GM21825 (cell line): ENCODE results near the gene ARL6IP4.
"Not testable (repeated sequence)": the region's sequence is repeated elsewhere in the genome, so short reads cannot be mapped to it uniquely, and the experiment has no call there.

ENCODE experiments used
- ATAC-seq: cut with Tn5 transposase; IDR thresholded peaks from one replicate; pipeline ENCODE4 v1.9.1; 2021; ENCODE audit warnings: mild to moderate bottlenecking, moderate library complexity; ENCODE audit not compliant: unreplicated experiment

The ARL6IP4 gene

DNA sequence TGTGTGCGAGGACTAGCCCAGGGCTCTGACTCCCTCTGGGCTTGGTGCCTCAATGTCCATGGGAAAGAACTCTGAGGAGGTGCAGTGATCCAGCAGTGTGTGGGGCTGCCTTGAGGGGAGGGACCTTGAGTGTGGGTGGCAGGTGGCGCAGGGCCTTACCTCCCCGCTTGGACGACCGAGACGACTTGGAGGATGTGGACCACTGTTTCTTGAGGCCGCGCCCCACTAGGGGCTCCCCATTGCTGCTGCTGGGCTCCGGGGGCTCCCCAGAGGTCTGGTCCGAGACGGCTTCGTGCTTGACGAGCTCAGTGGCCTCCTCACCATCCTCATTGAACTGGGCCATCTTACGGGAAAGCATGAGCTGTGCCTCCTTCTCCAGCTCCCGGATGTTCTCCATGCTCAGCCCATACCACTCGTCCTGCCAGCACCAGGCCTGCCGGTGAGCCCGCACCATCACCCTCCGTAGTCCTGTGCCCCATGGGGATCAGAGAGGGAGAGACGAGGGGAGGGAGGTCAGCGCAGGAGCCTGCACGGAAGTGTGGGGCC lies 24.7 kb downstream of the ARL6IP4 start:
- ATAC-seq = no peak

DNA sequence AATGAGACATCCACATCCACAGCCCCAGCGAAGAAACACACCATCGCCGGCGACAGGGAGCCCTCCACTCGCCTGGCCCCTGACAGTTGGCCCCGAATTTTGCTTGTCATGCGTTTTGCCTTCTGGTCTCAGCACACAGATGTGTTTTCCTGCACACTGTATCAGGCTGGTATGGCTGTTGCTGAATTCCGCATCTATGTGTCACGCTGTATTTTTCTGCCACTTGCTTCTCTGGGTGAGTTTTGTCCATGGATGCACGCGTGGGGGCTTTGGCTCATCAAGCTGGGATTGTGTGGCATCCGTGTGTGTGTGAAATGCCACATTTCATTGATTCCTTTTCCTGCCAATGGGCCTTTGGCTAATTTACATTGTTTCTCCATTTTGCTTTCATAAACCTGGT lies 26.5 kb downstream of the ARL6IP4 start:
- no peak for ATAC-seq

GRCh38 chr12:123010110-123010509 lies 29.6 kb downstream of the ARL6IP4 start:
- ATAC-seq = no peak

- no peak for ATAC-seq
These were observed 30.2 kb downstream of the ARL6IP4 start for GRCh38 chr12:123010681-123011080.

DNA sequence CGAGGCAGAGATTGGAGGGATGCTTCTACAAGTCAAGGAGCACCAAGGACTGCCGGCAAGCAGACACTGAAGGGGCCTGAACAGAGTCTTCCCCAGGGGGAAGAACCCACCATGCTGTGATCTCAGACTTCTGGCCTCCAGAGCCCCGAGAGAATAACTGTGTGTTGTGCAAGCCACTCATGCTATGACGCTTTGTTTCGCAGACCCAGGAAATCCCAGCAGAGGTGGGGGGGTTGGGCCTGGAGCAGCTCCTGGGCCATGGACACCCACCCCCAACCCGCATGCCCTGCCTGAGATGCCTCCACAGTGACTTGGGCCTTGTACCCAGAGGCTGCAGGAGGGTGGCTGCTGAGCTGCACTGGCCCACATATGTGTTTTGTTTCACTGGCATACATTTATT lies 31.2 kb downstream of the ARL6IP4 start:
- no peak for ATAC-seq

DNA sequence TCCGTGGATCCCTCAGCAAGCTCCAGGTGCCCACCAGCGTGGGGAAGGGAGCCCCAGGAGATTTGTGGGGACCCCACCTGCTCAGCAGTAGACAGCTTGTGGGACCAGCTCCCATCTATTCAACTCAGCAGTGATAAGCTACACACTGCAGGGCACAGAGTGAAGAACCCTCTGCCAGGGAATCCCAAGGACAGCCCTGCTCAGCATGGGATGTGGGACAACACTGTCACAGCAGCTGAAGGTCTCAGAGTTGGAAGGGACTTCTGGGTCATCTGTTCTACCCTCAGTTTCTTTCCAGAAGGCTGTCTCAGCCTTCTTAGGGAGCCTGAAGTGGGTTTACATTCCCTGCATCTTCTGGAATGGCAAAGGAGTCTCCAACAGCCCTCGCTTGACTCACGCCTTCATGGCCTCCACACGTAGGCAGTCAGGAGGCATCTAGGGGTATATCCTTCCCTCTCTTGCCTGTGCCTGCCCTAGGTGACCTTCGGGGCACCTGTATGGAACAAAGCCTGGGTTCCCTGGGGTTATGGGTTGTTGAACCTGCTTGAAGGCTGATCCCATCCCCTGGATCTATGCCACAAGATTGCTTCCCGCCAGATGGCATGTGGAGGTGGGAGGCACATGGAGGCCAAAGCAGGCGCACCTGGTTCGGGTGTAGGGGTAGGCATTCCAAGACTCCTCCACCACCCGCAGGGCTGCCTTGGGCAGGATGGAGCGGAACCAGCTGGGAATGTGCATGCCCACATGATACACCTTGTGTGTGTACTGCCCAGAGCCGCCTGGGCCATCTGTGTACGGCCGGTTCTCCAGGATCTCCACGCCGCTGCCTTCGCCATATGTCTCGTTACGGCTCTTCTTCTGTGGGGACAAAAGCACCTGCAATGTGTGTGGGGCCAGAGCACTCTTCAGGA lies 33.0 kb downstream of the ARL6IP4 start:
- no peak for ATAC-seq

DNA sequence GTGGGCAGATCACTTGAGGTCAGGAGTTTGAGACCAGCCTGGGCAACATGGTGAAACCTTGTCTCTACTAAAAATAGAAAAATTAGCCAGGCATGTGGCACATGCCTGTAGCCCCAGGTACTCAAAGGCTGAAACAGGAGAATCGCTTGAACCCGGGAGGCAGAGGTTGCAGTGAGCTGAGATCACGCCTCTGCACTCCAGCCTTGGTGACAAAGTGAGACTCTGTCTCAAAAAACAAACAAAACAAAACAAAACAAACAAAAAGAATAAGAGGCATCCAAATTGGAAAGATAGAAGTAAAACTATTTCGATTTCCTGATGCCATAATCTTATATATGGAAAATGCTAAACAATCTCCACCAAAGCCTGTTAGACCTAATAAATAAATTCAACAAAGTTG lies 34.0 kb downstream of the ARL6IP4 start:
- ATAC-seq = not testable (repeated sequence)

- no peak for ATAC-seq
These were observed 37.3 kb downstream of the ARL6IP4 start for GRCh38 chr12:123017753-123018152.

DNA sequence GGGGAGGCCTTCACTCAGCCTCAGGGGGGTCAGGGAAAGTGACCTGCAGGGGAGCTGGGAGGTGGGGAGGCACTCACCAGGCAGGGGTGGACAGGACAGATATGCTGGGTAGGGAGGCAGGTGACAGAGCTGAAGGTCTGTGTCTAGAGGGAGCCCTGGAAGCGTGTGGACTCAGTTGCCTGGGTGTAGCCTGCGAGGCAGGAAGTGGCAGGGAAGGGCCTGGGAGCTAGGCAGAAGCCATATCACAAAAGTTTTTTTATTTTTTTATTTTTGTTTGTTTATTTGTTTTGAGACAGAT lies 39.3 kb downstream of the ARL6IP4 start:
- ATAC-seq = no peak

DNA sequence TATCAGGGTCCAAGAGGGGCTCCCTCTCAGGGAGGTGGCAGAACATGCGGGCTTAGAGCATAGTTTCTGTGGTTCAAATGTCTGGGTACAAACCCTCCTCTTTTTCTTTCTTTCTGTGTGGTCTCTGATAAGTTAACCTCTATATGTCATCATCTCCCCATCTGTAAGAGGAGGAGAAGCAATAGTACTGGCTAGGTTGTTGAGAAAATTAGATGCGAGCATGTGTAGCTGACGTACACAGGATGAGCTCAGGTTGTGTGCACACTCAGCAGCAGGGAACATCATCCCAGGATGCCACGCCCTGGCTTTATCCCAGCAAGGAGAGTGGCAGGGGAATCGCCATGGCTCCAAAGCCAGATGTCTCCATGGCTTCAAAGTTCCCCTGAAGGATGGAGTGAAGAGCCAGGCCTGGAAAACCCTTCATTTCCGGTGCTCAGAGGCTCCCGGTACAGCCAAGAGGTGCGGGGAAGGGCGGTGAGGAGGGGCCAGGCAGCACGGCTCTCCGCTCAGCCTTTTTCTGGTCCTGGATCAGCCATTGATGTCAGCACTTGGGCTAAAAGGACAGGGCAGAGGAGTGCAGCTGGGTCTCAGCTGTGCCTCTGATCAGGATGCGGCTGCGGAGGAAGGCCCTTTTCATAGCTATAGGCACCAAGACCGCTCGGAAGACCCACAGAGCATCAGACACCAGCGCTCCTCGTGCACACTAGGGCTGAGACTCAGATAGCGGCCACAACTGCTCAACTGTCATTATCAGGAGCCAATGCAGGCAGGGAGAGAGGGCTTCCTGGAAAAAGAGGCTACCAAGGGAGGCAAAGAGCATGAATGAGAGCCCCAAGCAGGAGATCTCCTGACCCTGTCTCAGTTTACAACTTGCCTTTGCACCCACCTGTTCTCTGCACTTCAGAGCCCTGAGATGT lies 41.5 kb downstream of the ARL6IP4 start:
- ATAC-seq = no peak

DNA sequence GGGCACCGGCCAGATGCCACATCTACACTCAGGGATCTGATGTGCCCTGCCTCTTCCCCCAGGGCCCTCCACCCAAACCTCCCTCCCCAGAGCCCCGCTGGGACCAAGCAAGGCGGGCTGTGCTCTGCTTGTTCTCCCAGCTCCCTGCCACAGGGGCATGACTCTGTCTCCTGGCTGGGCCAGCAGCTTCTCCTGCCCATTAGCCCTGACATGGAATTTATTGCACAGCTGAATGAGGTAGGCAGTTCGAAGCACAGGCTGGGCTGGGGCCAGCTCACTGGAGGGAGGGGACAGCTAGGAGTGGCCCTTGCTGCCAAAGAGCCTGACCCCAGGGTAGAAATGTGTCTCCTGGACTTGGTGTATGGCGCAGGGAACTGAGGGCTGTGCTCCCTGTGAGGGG lies 42.4 kb downstream of the ARL6IP4 start:
- ATAC-seq = no peak

- ATAC-seq = no peak
These were observed 44.4 kb downstream of the ARL6IP4 start for GRCh38 chr12:123024819-123025391.

- ATAC-seq = no peak
These were observed 45.8 kb downstream of the ARL6IP4 start for GRCh38 chr12:123026094-123026853.

- no peak for ATAC-seq
These were observed 47.4 kb downstream of the ARL6IP4 start for GRCh38 chr12:123027726-123028445.

DNA sequence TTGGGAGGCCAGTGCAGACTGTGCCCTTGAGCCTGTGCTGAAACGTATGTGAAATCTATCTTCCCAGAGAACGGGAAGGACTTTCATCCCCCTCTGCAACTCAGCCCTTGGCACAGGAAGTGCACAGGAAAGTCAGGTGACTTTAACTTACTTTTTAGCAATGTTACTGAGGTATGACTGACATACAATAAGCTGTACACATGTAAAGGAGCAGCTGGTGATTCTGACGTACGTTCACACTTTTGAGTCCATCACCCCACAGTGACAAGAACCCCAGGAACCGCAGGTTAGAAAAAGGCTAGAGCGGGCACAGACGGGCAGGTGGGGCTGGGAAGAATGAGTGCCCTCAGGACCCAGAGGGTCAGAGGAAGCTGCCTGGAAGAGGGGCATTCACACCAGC lies 48.0 kb downstream of the ARL6IP4 start:
- ATAC-seq = no peak

GRCh38 chr12:123029550-123029949 lies 49.1 kb downstream of the ARL6IP4 start:
- ATAC-seq = no peak

GRCh38 chr12:123030686-123031085 lies 50.2 kb downstream of the ARL6IP4 start:
- no peak for ATAC-seq

DNA sequence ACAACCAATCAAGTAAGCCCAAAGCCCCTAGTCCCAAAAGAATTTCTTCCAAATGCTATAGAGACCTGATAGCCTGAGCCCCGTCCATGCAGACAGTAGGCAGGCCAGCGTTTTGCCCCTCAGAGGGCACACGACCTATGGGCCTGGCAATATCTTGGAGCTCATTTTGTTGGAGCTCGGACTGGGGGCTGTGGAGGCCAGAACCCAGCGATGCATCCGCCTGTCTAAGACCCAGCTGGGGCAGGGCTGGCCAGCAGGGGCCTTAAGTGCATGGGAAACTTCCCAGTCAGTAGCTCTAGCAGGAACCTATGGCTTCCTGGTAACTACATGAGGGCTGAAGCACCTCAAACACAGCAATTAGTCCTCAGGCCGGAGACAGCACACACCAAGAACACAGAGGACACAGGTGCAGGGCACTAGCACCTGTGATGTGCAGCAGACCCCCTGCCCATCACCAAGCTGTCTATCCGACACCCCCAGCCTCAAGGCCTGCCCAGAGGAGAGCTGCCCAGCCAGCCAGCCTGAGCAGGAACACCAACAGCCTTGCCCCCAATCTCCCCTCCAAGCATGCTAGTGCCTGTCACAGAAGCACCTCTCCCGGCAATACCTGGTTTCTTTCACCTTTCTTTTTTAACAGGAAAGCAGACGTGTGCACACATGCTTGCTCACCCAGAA lies 50.8 kb downstream of the ARL6IP4 start:
- no peak for ATAC-seq
